Frontal cortex (tissue), 4 donors: Measurements from ENCODE around the gene MGLL. TPM values are rescaled to one million over a fixed set of nuclear protein-coding genes. Genes with fewer than 3 reads are reported as not detected.

Experiments
- DNase-seq, 2 donors: peaks; one replicate each; pipeline ENCODE4 v3.0.0; 2012; ENCODE audit warnings: low spot score in 2 of 2
- FAIRE-seq: peaks from 2 replicates; lab custom pipeline; 2012; peaks lifted over from hg19 to GRCh38; lab: Jason Lieb, UNC
- total RNA-seq: library from RNA; depleted of rRNA; stranded (reverse); fragments of >200 nt; gene quantifications from one replicate; pipeline ENCODE4 v1.2.3, GENCODE V29; 2014
- donor health status: control.
- donor health status: control.
- donor health status: control.

The MGLL gene
- total RNA-seq, 1 donor from 2014 or later, result 31.4 TPM

GRCh38 chr3:127839099-127839498, 16.8 kb upstream of the MGLL start:
- no peak for DNase-seq
- no peak for FAIRE-seq

- no peak for DNase-seq
- no peak for FAIRE-seq
Measured at GRCh38 chr3:127835993-127836882, 13.9 kb upstream of the MGLL start.

- no peak for FAIRE-seq
Measured at GRCh38 chr3:127834771-127835170, 12.5 kb upstream of the MGLL start.

GRCh38 chr3:127833281-127834032, 11.1 kb upstream of the MGLL start:
- no peak for FAIRE-seq

More at GRCh38 chr3:127834771-127835170, 12.5 kb upstream of the MGLL start:
- no peak for DNase-seq

GRCh38 chr3:127831723-127832172, 9.4 kb upstream of the MGLL start:
- DNase-seq, result no peak
- no peak for FAIRE-seq

More at GRCh38 chr3:127833281-127834032, 11.1 kb upstream of the MGLL start:
- no peak for DNase-seq

- FAIRE-seq (no peak), DNase-seq (no peak)
Measured at GRCh38 chr3:127829537-127829936, 7.2 kb upstream of the MGLL start.

GRCh38 chr3:127827808-127828207, 5.5 kb upstream of the MGLL start:
- DNase-seq (no peak), FAIRE-seq (no peak)

- no peak for FAIRE-seq
- DNase-seq, result no peak
Measured at GRCh38 chr3:127825756-127826155, 3.4 kb upstream of the MGLL start.

GRCh38 chr3:127824151-127824825, 2.0 kb upstream of the MGLL start:
- no peak for DNase-seq
- FAIRE-seq, result no peak

GRCh38 chr3:127823426-127823857, 1.1 kb upstream of the MGLL start:
- no peak for DNase-seq
- no peak for FAIRE-seq

GRCh38 chr3:127822682-127823425, 539 bp upstream of the MGLL start:
- FAIRE-seq (no peak), DNase-seq (peak; percentile 75 to 78)

- DNase-seq (no peak), FAIRE-seq (no peak)
Measured at GRCh38 chr3:127821394-127821793, 921 bp downstream of the MGLL start.

- DNase-seq (no peak), FAIRE-seq (no peak)
Measured at GRCh38 chr3:127820826-127821313, 1.4 kb downstream of the MGLL start.

- FAIRE-seq (no peak), DNase-seq (no peak)
Measured at GRCh38 chr3:127820221-127820825, 2.0 kb downstream of the MGLL start.

- no peak for FAIRE-seq
- DNase-seq, result no peak
Measured at GRCh38 chr3:127819656-127820055, 2.7 kb downstream of the MGLL start.

GRCh38 chr3:127819086-127819485, 3.2 kb downstream of the MGLL start:
- DNase-seq, result no peak
- FAIRE-seq, result no peak

GRCh38 chr3:127817406-127817841, 4.9 kb downstream of the MGLL start:
- DNase-seq, result no peak
- no peak for FAIRE-seq

- no peak for FAIRE-seq
- DNase-seq, result no peak
Measured at GRCh38 chr3:127816783-127817405, 5.4 kb downstream of the MGLL start.
